DMS53 treated with DMSO at 0.1 percent for 48 hours (cell line): ENCODE data around the gene SERPINA12.
"Not testable (repeated sequence)": the region's sequence is repeated elsewhere in the genome, so short reads cannot be mapped to it uniquely, and the experiment has no call there.

Source experiments
- DNase-seq: peaks from one replicate; lab custom pipeline; 2025; ENCODE audit not compliant: unreplicated experiment; lab: John Stamatoyannopoulos, UW

SERPINA12 gene

DNA sequence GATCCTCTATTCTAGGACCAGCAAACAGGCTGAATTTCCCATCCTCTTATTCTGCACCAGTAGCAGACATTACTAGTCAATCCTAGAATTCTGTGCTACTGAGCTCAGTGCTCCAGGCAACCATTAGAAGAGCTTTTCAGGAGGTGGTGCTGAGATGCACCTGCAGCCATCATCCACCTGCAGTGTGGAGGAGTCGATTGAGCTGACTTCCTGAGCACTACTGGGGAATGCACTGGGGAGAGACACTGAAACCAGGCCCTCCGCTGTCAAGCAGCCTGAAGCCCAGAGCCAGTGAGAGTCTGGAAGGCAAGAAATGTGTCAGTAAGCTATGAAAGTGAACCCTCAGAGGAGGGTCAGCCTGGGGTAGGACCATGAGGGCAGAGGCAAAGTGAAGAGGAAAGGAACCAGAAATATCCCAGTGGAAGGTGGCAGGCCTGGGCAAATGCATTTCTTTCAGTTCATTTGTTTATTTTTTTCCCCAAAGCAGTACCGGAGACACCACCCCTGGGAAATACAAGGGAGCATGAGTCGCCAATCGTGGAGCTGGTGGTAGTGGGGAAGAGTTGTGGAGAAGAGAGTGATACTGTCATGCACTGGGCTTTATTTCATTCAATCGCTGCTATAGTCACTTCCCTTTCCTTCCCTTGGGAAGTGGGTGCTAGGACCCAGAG lies 28.9 kb upstream of the SERPINA12 start:
- DNase-seq = no peak

DNA sequence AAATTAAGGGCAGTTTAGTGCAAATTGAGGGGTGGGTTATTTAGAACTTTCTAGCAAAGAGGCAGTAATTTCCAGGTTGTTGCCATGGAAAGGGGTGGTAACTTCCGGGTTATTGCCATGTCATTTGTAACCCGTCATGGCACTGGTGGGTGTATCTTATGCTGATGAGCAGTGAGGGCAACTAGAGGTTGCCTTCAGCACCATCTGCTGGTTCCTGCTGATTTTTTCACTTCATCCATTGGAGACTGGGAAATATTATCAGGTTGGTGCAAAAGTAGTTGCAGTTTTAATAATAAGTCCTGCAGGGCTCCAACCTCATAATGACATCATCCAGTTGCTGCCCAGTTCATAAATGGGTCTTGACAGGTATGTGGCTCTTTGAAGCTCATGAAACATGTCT lies 27.6 kb upstream of the SERPINA12 start:
- no peak for DNase-seq

- no peak for DNase-seq
These were observed 26.2 kb upstream of the SERPINA12 start for GRCh38 chr14:94535506-94535905.

GRCh38 chr14:94532447-94532846 lies 23.2 kb upstream of the SERPINA12 start:
- DNase-seq = no peak

DNA sequence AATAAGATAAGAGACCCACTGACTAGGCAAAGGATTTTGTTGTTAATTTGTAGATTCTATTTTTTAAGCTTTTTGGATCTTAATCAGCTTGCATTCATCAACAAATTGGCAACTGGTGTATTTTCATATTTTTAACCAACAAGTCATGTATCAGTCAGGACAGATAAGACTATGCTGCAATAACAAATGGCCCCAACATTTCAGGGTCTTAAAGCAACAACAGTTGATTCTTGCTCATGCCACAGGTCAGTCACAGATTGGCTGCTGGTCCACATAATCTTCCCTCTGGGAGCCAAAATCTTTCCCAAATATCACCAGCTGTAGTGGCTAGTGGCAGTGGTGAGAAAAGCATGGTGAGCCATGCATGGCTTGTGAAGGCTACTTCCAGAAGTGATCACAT lies 21.9 kb upstream of the SERPINA12 start:
- no peak for DNase-seq

- no peak for DNase-seq
These were observed 14.8 kb upstream of the SERPINA12 start for GRCh38 chr14:94524093-94524492.

DNA sequence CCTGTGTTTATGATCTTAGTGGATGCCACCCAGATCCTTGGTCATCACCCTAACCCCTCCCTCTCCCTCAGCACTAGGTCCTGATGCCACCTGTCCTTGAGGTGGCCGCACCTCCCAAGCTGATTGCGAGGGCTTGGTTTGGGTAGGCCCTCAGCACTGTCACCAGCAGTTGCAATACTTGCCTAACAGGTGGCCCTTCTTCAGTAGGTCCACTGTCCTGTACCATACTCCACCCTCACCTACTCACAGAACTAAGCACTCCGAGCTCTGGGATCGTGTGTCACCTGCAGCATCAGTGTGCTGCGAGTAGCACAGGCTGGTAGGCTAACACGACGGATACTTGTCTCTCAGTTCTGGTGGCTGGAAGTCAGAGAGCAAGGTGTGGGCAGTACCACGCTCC lies 14.0 kb upstream of the SERPINA12 start:
- DNase-seq = no peak

DNA sequence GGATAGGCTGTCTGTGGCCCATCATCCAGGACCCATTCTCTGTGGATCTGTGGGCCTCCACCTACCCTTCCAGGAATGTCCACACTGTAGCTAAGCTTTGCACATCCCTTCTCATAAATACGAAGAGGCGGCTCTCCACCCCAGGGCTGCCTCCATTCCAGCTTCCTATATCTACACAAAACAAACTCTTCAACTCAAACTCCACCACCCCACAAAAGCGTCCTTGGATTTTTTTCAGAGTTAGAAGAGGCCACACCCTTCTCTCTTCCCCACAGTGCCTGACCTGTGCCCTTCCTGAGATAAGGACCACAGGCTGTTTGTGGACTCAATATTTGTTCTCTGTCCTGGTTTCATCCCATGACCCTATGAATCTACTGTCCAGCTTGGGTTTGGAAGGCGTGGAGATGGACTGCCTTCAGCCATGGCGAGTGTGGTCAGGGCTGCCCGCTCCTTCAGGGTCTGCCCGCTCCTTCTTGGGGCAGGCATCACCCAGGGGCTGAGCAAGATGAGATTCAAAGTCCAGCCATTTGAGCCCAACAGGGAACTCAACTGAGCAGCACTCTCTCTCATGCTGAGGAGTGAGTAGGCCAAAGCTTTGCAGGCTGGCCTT lies 13.0 kb upstream of the SERPINA12 start:
- no peak for DNase-seq

DNA sequence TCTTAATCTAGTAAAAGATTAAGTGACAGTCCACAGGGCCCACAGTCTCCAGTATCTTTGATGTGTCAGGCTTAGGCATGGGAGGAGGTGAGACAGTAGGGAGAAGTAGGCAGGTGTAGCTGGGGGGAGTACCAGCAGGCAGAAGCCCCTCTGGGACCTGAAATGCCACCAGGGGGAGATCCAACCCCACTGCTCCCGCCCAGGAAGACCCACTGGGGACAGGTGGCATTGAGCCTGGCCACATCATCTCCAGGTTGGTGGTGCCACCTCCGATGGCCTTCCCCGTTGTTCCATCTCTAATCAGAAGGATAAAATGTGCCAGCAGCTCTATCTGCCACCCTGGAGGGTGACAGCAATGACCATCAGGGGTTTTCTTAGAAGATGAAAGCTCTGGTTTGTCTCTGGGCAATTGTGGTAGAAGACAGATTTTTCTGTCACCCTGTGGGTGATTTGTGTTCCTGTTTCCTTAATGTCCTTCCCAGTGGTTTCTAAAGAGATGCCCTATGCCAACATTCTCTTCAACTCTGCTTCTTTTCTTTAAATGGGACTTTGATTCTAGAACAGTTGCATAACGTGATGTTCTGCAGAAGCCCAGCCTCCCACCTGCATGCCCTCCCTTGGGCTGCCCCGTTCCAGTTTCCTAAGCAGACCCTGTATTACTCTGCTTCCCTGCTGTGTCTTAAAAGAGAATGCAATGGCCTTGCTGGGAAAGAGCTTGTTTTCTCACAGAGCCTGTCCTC lies 12.3 kb upstream of the SERPINA12 start:
- DNase-seq = no peak

GRCh38 chr14:94517641-94518257 lies 8.5 kb upstream of the SERPINA12 start:
- DNase-seq = no peak

- no peak for DNase-seq
These were observed 8.0 kb upstream of the SERPINA12 start for GRCh38 chr14:94517248-94517640.

- no peak for DNase-seq
These were observed 6.6 kb upstream of the SERPINA12 start for GRCh38 chr14:94515856-94516255.

GRCh38 chr14:94515426-94515825 lies 6.2 kb upstream of the SERPINA12 start:
- DNase-seq = no peak

- no peak for DNase-seq
These were observed 5.1 kb upstream of the SERPINA12 start for GRCh38 chr14:94514351-94514750.

DNA sequence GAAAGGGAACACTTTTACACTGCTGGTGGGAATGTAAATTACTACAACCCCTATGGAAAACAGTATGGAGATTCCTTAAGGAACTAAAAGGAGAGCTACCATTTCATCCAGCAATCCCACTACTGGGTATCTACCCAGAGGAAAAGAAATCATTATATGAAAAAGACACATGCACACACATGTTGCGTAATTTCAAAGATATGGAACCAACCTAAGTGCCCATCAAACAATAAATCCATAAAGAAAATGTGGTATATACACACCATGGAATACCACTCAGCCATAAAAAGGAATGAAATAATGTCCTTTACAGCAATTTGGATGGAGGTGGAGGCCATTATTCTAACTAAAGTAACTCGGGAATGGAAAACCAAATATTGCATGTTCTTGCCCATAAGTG lies 1.2 kb upstream of the SERPINA12 start:
- not testable (repeated sequence) for DNase-seq

DNA sequence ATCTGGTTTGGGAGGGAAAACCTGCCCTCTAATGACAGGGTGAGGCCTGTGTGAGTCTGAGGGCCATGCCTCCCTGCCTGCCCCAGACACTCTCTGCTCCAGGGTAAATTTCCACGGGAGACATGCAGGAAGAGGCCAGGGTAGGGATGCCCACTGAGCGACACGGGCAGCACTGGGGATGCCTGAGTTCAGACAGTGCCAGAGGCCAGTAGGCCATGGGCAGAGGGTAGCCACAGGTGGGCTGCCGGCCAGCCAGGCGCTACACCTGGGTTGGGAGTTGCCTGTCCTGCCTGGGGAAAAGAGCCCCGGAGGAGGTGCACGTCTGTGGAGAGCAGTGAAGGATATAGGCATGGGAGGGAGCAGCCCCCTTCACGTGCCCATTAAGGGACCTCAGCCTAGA lies 3.6 kb downstream of the SERPINA12 start:
- DNase-seq = no peak

DNA sequence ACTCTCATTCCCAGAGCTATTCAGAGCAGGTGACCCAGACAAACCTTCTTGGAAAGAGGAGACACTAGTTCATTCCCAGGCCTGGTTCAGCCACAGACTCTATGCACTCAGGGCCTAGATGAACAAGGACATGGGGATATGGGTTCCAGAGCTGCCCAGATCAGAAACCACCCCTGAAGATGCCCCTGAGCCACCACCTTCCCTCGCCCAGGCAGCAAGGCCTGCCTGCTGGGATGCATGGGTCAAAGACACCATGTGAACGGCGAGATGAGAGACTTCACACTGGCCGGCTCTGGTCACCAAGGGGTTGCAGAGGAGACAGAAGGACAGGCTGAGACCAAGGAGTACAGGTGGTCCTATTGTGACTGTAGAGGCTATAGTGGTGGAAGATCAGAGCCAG lies 4.1 kb downstream of the SERPINA12 start:
- no peak for DNase-seq

GRCh38 chr14:94501588-94502516 lies 7.4 kb downstream of the SERPINA12 start:
- DNase-seq = no peak

DNA sequence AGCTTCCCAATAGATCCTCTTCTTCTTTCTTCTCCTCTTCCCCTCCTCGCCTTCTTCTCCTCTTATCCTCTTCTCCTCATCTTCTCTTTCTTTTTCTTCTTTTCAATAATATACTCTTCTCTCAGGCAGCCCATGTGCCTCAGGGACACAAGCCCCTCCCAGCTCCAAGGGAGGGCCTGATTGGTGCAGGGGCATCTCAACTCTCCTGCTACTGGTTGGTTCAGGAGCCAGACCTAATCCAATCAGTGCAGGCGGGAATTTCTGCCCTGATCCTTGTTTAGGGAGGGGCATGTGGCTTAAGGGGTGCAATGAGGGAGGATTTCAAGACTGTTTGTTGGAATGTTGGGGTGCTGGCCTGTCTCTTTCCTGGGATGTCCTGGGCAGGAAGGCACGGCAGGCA lies 9.0 kb downstream of the SERPINA12 start:
- no peak for DNase-seq

- DNase-seq = no peak
These were observed 9.6 kb downstream of the SERPINA12 start for GRCh38 chr14:94499673-94500072.

- DNase-seq = no peak
These were observed 11.1 kb downstream of the SERPINA12 start for GRCh38 chr14:94498215-94498614.
